AG04449 (cell line): ENCODE data around the gene PRKAR2A.
A peak's percentile ranks its signal among the peaks of the same experiment; 100 is the strongest.
"Not testable (repeated sequence)": the region's sequence is repeated elsewhere in the genome, so short reads cannot be mapped to it uniquely, and the experiment has no call there.

ENCODE experiments used
- CTCF ChIA-PET: fragments of 350-600 bp; formaldehyde crosslinking; extraction: SDS; loops from one replicate; lab custom pipeline; 2021; ENCODE audit warnings: antibody characterized with exemption; lab: Yijun Ruan, JAX
- POLR2A ChIA-PET: fragments of 400-600, 350-600 bp; formaldehyde crosslinking; extraction: SDS; loops from one replicate; lab custom pipeline; 2020; ENCODE audit warnings: antibody characterized with exemption, inconsistent platforms; lab: Yijun Ruan, JAX
- DNase-seq: peaks from one replicate; pipeline ENCODE4 v3.0.0-alpha.2; 2010; ENCODE audit warnings: low read depth, low spot score
- H3K4me3 ChIP-seq: 2 replicates; pipeline ENCODE4 v1.5.1; 2011; ENCODE audit warnings: low read depth, mild to moderate bottlenecking, control low read depth, low read length
- CTCF ChIP-seq: IDR thresholded peaks from one replicate; pipeline ENCODE4 v1.5.1; 2011; ENCODE audit warnings: mild to moderate bottlenecking, moderate library complexity, low read length, control low read depth, inconsistent platforms; ENCODE audit not compliant: insufficient read depth; ENCODE audit errors: missing control alignments

PRKAR2A gene

GRCh38 chr3:48788544-48789162 lies 59.0 kb downstream of the PRKAR2A start:
- DNase-seq, result no peak
- ChIA-PET POLR2A (no interaction called here), CTCF (interaction anchor here (0.9 to 2.0 kb wide), 2 partner anchors 49 to 51 kb away, joined by 3 to 10 read pairs; no protein-coding TSS in a partner anchor)
- H3K4me3 ChIP-seq, result no peak overlapping the region
- TF ChIP-seq CTCF, result no peak

GRCh38 chr3:48784426-48785120 lies 63.1 kb downstream of the PRKAR2A start:
- no peak for TF ChIP-seq CTCF
- peak; percentile 29 for DNase-seq
- POLR2A ChIA-PET, result no interaction called here
- no peak overlapping the region for H3K4me3 ChIP-seq
- CTCF ChIA-PET, result interaction anchor here (1.6 kb wide), 1 partner anchor 12 kb away, joined by 3 read pairs; no protein-coding TSS in a partner anchor

GRCh38 chr3:48783304-48783703 lies 64.4 kb downstream of the PRKAR2A start:
- ChIA-PET CTCF (interaction anchor here (1.0 kb wide), 1 partner anchor 18 kb away, joined by 4 read pairs; no protein-coding TSS in a partner anchor), POLR2A (interaction anchor here (1.2 kb wide), 1 partner anchor 40 kb away, joined by 3 read pairs; no protein-coding TSS in a partner anchor)
- DNase-seq, result no peak
- no peak for TF ChIP-seq CTCF
- H3K4me3 ChIP-seq, result no peak overlapping the region

GRCh38 chr3:48782046-48782445 lies 65.6 kb downstream of the PRKAR2A start:
- DNase-seq, result no peak
- POLR2A ChIA-PET, result no interaction called here
- TF ChIP-seq CTCF, result no peak
- CTCF ChIA-PET, result no interaction called here
- H3K4me3 ChIP-seq, result no peak overlapping the region

GRCh38 chr3:48778565-48778964 lies 69.1 kb downstream of the PRKAR2A start:
- DNase-seq, H3K4me3 ChIP-seq, POLR2A ChIA-PET: not testable (repeated sequence)
- CTCF ChIA-PET, result interaction anchor here (1.4 kb wide), 1 partner anchor 18 kb away, joined by 5 read pairs; no protein-coding TSS in a partner anchor

- no peak overlapping the region for H3K4me3 ChIP-seq
- CTCF ChIA-PET, result no interaction called here
- POLR2A ChIA-PET, result no interaction called here
- no peak for TF ChIP-seq CTCF
- DNase-seq, result no peak
Observed at GRCh38 chr3:48776854-48777253, 70.8 kb downstream of the PRKAR2A start.
